LNCaP clone FGC (cell line): Measurements from ENCODE around the gene ACKR3.

ENCODE experiments used
- DNase-seq: peaks from one replicate; pipeline ENCODE4 v3.0.0-alpha.2; 2011; ENCODE audit warnings: low read depth
- H3K4me3 ChIP-seq: 2 replicates; pipeline ENCODE4 v1.5.1; 2011; ENCODE audit warnings: mild to moderate bottlenecking, low read depth, low read length, control low read depth
- CTCF ChIP-seq: IDR thresholded peaks from 2 replicates; pipeline ENCODE4 v1.5.1; 2012; ENCODE audit warnings: mild to moderate bottlenecking; ENCODE audit not compliant: control insufficient read depth, insufficient read depth; ENCODE audit errors: extremely low read depth

Gene ACKR3

DNA sequence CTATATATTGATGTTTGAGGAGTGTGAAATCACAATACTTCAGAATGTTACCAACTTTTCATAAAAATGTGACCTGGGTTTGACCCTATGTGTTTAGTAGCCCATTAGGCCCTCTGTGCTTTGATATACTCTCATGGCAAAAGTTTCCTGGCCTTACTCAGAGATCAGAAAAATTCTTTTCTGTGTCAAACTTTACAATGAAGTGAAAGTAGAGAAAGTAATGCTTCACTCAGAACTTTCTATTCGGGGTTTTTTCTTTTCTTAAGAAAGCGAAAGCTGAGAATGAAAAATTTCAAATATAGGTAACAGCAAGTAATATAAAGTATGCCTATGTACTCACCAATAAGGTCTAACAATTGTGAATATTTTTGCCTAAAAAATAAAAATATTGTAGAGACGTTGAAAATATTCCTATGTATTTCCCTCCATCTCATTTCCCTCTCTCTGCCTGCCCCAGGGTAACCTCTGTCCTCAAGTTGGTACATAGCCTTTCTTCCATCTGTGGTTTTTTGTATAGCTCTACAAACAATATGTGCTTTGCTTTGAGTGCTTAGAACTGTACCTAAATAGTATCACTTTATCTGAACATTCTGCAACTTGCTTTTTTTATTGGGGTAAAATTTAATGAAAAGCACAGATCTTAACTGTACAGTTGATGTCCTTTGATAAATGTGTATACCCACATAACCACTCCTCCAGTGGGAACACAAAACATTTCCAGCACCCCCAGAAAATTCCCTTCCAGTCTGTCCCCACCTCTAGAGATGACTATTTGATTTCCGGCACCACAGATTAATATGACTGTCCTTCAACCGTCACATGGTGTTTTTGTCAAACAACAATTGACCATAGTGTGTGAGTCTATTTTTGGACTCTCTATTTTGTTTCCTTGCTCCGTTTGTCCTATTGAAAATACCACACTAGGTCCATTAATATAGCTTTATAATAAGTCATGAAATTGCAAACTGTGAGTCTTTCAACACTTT, 10.3 kb upstream of the ACKR3 start:
- no peak overlapping the region for H3K4me3 ChIP-seq
- no peak for DNase-seq
- TF ChIP-seq CTCF = no peak

DNA sequence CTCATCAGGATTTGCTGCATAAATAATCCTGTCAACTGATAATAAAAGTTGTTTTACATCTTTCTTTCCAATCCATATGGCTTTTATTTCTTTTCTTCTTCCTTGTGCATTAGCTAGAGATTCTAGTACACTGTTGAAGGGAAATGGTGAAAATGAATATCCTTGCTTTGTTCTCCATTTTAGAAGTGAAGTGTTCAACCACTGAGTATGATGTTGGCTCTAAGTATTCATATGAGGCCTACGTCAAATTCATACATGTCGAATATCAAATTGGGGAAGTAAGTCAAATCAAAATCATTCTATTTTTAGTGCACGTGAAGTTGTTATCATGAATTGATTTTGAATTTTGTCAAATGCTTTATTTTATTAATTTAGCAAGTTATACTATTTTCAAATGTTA, 7.8 kb upstream of the ACKR3 start:
- no peak for TF ChIP-seq CTCF
- DNase-seq = no peak
- H3K4me3 ChIP-seq = no peak overlapping the region

DNA sequence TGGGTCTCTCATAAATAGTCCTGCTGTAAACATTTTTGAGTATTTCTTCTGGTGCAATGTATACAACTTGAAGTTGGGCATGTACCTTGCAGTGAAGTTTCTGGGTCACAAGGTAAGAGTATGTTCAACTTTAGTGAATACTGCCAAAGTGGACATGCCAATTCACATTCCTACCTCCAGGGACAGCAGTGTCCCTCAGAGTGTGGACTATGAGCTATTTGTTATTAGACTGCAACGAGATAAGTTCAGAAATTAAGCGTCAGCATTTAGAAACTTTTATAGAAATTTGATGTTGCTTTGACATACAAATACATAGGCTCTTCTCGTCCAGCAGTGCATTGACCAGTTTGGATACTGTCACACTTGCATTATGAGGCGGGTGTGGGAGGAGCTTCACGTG, 7.2 kb upstream of the ACKR3 start:
- DNase-seq = no peak
- H3K4me3 ChIP-seq = no peak overlapping the region
- peak; percentile 12; the same call in 1 of the 2 replicates for TF ChIP-seq CTCF

- no peak for TF ChIP-seq CTCF
- no peak overlapping the region for H3K4me3 ChIP-seq
- DNase-seq = no peak
Observed at GRCh38 chr2:236563953-236564352, 5.7 kb upstream of the ACKR3 start.

GRCh38 chr2:236565212-236565611, 4.4 kb upstream of the ACKR3 start:
- no peak for DNase-seq
- no peak overlapping the region for H3K4me3 ChIP-seq
- no peak for TF ChIP-seq CTCF

DNA sequence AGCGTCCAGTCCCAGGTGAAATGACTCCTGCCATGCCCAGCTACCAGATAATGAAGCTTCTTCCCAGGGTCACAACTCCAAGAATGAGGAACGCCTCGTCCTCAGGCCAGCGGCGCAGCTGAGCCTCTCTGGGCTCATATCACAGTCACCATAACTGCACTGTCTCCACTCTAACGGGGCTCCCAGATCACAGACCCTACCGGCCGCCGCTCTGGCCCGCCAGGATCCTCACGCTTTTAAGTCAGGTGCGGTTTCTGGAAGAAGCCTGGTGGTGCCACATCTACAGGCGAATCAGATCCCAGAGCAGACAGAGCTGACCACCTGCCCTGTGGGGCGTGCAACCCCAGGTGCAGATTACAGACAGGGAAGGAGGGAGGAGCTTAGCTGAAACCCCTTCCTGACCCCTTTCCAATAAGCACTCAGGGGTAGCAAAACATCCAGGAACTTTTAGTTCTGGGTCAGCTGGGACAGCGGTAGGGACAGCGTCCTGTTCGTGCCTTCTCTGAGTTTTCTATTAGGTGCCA, 3.7 kb upstream of the ACKR3 start:
- no peak for TF ChIP-seq CTCF
- H3K4me3 ChIP-seq = no peak overlapping the region
- DNase-seq = no peak

DNA sequence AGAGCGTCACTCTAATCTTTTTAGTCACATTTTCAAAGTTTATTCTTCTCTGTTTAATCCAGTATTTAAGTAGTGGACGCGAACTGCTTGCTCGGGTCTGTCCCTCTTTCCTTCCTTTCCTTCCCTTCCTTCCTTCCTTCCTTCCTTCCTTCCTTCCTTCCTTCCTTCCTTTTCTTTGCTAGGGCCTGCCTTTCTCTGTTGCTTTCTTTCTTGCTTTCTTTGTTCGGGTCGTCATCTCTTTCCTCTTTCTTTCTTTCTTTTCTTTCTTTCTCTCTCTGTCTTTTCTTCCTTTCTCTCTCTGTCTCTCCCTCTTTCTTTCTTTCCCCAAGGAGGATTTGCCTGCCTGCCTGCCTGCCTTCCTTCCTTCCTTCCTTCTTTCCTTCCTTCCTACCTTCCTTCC, 3.0 kb upstream of the ACKR3 start:
- TF ChIP-seq CTCF = no peak

More for the DNA sequence above, 3.0 kb upstream of the ACKR3 start:
- DNase-seq = no peak
- H3K4me3 ChIP-seq = no peak overlapping the region
